Ovary (tissue), 3 donors: ENCODE measurements around the gene CEP126.

Experiments used
- CTCF ChIP-seq, 3 donors: fragments of 450-650 bp in 2 of 3; fragments of 200-600 bp in 1 of 3; IDR thresholded peaks; one replicate each; pipeline versions ENCODE4 v1.5.1 to v1.8.0; 2016 to 2022; ENCODE audit warnings: antibody characterized with exemption in 3 of 3, mild to moderate bottlenecking in 1 of 3
- EP300 ChIP-seq: sonication (generic); formaldehyde crosslinking; IDR thresholded peaks from one replicate; pipeline ENCODE4 v1.6.1; 2017; ENCODE audit warnings: antibody characterized with exemption
- POLR2A ChIP-seq: fragments of 450-650 bp; IDR thresholded peaks from one replicate; pipeline ENCODE4 v1.6.1; 2017; ENCODE audit warnings: antibody characterized with exemption, mild to moderate bottlenecking, moderate library complexity
- donor health status: DM: no; HTN: no; CAD: no.

- TF ChIP-seq EP300 (no peak), CTCF (IDR thresholded peaks at IDR 0.05) (no peak), POLR2A (no peak)
These were observed 44.3 kb upstream of the CEP126 start for GRCh38 chr11:101870510-101870909.
